ENCODE measurements around the gene GJC1. TPM values are rescaled to one million over a fixed set of nuclear protein-coding genes. Genes with fewer than 3 reads are reported as not detected.
A peak's percentile ranks its signal among the peaks of the same experiment; 100 is the strongest.
"Not testable (repeated sequence)": the region's sequence is repeated elsewhere in the genome, so short reads cannot be mapped to it uniquely, and the experiment has no call there.

Gene GJC1
- total RNA-seq, 6 experiments from 2014 or later = 47.3 to 71.3 (median 59.3) TPM

GRCh38 chr17:44759916-44760243 lies 70.2 kb downstream of the GJC1 start:
- peaks cover 15% of the 10 kb centered on the region for H3K27me3 Mint-ChIP-seq (ENCODE audit: insufficient read depth)
- no peaks in the 10 kb centered on the region for H3K36me3 Mint-ChIP-seq (ENCODE audit: low read depth)
- DNase-seq = no peak
- TF ChIP-seq CTCF (IDR thresholded peaks at IDR 0.05) = no peak
- no peaks in the 10 kb centered on the region for H3K4me1 Mint-ChIP-seq (ENCODE audit: low read depth)
- no peak overlapping the region for H3K27ac Mint-ChIP-seq
- H3K9me3 Mint-ChIP-seq = no peaks in the 10 kb centered on the region
- no peak overlapping the region for H3K4me3 Mint-ChIP-seq

GRCh38 chr17:44759086-44759915 lies 70.8 kb downstream of the GJC1 start:
- Mint-ChIP-seq H3K27ac (no peak overlapping the region), H3K4me3 (no peak overlapping the region), H3K9me3 (no peaks in the 10 kb centered on the region), H3K4me1 (ENCODE audit: low read depth) (no peaks in the 10 kb centered on the region), H3K27me3 (ENCODE audit: insufficient read depth) (peaks cover 15% of the 10 kb centered on the region), H3K36me3 (ENCODE audit: low read depth) (no peaks in the 10 kb centered on the region)
- DNase-seq = no peak
- TF ChIP-seq CTCF (IDR thresholded peaks at IDR 0.05) = peak; percentile 24; the same call in 1 of the 2 replicates

- no peaks in the 10 kb centered on the region for H3K4me1 Mint-ChIP-seq (ENCODE audit: low read depth)
- DNase-seq = no peak
- peaks cover 15% of the 10 kb centered on the region for H3K27me3 Mint-ChIP-seq (ENCODE audit: insufficient read depth)
- no peak within 1 kb of the TSS for H3K27ac Mint-ChIP-seq
- H3K9me3 Mint-ChIP-seq = no peaks in the 10 kb centered on the region
- no peaks in the 10 kb centered on the region for H3K36me3 Mint-ChIP-seq (ENCODE audit: low read depth)
- H3K4me3 Mint-ChIP-seq = peak within 1 kb of the TSS; percentile 56
- no peak for TF ChIP-seq CTCF (IDR thresholded peaks at IDR 0.05)
Observed at GRCh38 chr17:44758414-44759085, 71.5 kb downstream of the GJC1 start, which contains the start of gene ADAM11. Gene ADAM11 (plus strand): TSS chr17:44758988. CDS start chr17:44759200, 212 bp downstream.

GRCh38 chr17:44757918-44758413 lies 72.1 kb downstream of the GJC1 start:
- no peaks in the 10 kb centered on the region for H3K36me3 Mint-ChIP-seq (ENCODE audit: low read depth)
- no peaks in the 10 kb centered on the region for H3K4me1 Mint-ChIP-seq (ENCODE audit: low read depth)
- H3K27ac Mint-ChIP-seq = no peak overlapping the region
- no peaks in the 10 kb centered on the region for H3K9me3 Mint-ChIP-seq
- TF ChIP-seq CTCF (IDR thresholded peaks at IDR 0.05) = no peak
- peaks cover 15% of the 10 kb centered on the region for H3K27me3 Mint-ChIP-seq (ENCODE audit: insufficient read depth)
- DNase-seq = no peak
- peak overlapping the region; percentile 56 for H3K4me3 Mint-ChIP-seq

GRCh38 chr17:44757045-44757917 lies 72.8 kb downstream of the GJC1 start:
- Mint-ChIP-seq H3K27ac (no peak overlapping the region), H3K27me3 (ENCODE audit: insufficient read depth) (peaks cover 15% of the 10 kb centered on the region)

GRCh38 chr17:44755180-44755579 lies 74.9 kb downstream of the GJC1 start:
- not testable (repeated sequence) for H3K4me1 Mint-ChIP-seq (ENCODE audit: low read depth); H3K36me3 Mint-ChIP-seq (ENCODE audit: low read depth); DNase-seq; H3K4me3 Mint-ChIP-seq; H3K27ac Mint-ChIP-seq; H3K9me3 Mint-ChIP-seq
- peaks cover 10% of the 10 kb centered on the region for H3K27me3 Mint-ChIP-seq (ENCODE audit: insufficient read depth)

More at GRCh38 chr17:44757045-44757917, 72.8 kb downstream of the GJC1 start:
- no peaks in the 10 kb centered on the region for H3K36me3 Mint-ChIP-seq (ENCODE audit: low read depth)
- H3K4me1 Mint-ChIP-seq (ENCODE audit: low read depth) = no peaks in the 10 kb centered on the region
- no peak for TF ChIP-seq CTCF (IDR thresholded peaks at IDR 0.05)
- no peak for DNase-seq
- H3K9me3 Mint-ChIP-seq = no peaks in the 10 kb centered on the region
- no peak overlapping the region for H3K4me3 Mint-ChIP-seq

All from HFFc6 (cell line).